H9 (cell line): Measurements from ENCODE around the gene CRP. TPM values are rescaled to one million over a fixed set of nuclear protein-coding genes. Genes with fewer than 3 reads are reported as not detected.

Experiments used
- DNase-seq: peaks from one replicate; pipeline ENCODE4 v3.0.0-alpha.2; 2017
- H2AFZ ChIP-seq: one replicate; pipeline ENCODE4 v1.6.1; 2013; ENCODE audit warnings: mild to moderate bottlenecking, low read length, control low read depth, moderate library complexity
- H2AK5ac ChIP-seq: 2 replicates; pipeline ENCODE4 v1.6.1; 2013; ENCODE audit warnings: low read length, control low read depth, mixed read lengths; ENCODE audit not compliant: insufficient read length
- H2BK120ac ChIP-seq: one replicate; pipeline ENCODE4 v1.6.1; 2013; ENCODE audit warnings: low read depth, mild to moderate bottlenecking, low read length, control low read depth, inconsistent platforms; ENCODE audit not compliant: poor library complexity, severe bottlenecking
- H2BK12ac ChIP-seq: 2 replicates; pipeline ENCODE4 v1.6.1; 2013; ENCODE audit warnings: low read length, control low read depth, mixed read lengths, low read depth; ENCODE audit not compliant: insufficient read length
- H2BK15ac ChIP-seq: 2 replicates; pipeline ENCODE4 v1.6.1; 2013; ENCODE audit warnings: low read depth, low read length, control low read depth
- H2BK20ac ChIP-seq: one replicate; pipeline ENCODE4 v1.6.1; 2013; ENCODE audit warnings: low read depth, mild to moderate bottlenecking, low read length, control low read depth, inconsistent platforms; ENCODE audit not compliant: poor library complexity, severe bottlenecking
- H2BK5ac ChIP-seq: 2 replicates; pipeline ENCODE4 v1.6.1; 2013; ENCODE audit warnings: low read length, control low read depth, mixed read lengths; ENCODE audit not compliant: insufficient read length
- H3K14ac ChIP-seq: 2 replicates; pipeline ENCODE4 v1.6.1; 2013; ENCODE audit warnings: low read length, control low read depth; ENCODE audit not compliant: insufficient read depth
- H3K18ac ChIP-seq: 2 replicates; pipeline ENCODE4 v1.6.1; 2013; ENCODE audit warnings: low read depth, mild to moderate bottlenecking, mixed read lengths, low read length, control low read depth; ENCODE audit not compliant: insufficient read length
- H3K23ac ChIP-seq: 2 replicates; pipeline ENCODE4 v1.6.1; 2013; ENCODE audit warnings: low read length, control low read depth, mixed read lengths, low read depth; ENCODE audit not compliant: insufficient read length
- H3K23me2 ChIP-seq: 2 replicates; pipeline ENCODE4 v1.6.1; 2013; ENCODE audit warnings: low read depth, mild to moderate bottlenecking, mixed read lengths, low read length, control low read depth; ENCODE audit not compliant: insufficient read length, poor library complexity, severe bottlenecking
- H3K27ac ChIP-seq: 2 replicates; pipeline ENCODE4 v1.5.1; 2013; ENCODE audit warnings: low read length, control low read depth, mixed read lengths, low read depth; ENCODE audit not compliant: insufficient read length
- H3K27me3 ChIP-seq: 2 replicates; pipeline ENCODE4 v1.6.1; 2013; ENCODE audit warnings: low read length, control low read depth, inconsistent platforms; ENCODE audit not compliant: insufficient read depth
- H3K4ac ChIP-seq: 2 replicates; pipeline ENCODE4 v1.6.1; 2013; ENCODE audit warnings: low read depth, mild to moderate bottlenecking, control low read depth, inconsistent platforms, low read length, moderate library complexity
- H3K4me1 ChIP-seq: 2 replicates; pipeline ENCODE4 v1.6.1; 2013; ENCODE audit warnings: low read length, control low read depth, inconsistent platforms; ENCODE audit not compliant: insufficient read depth
- H3K4me2 ChIP-seq: 2 replicates; pipeline ENCODE4 v1.6.1; 2013; ENCODE audit warnings: low read length, control low read depth, mixed read lengths; ENCODE audit not compliant: insufficient read length, insufficient read depth
- H3K56ac ChIP-seq: 2 replicates; pipeline ENCODE4 v1.6.1; 2013; ENCODE audit warnings: low read depth, mild to moderate bottlenecking, mixed read lengths, low read length, control low read depth; ENCODE audit not compliant: insufficient read length
- H3K79me1 ChIP-seq: 2 replicates; pipeline ENCODE4 v1.6.1; 2013; ENCODE audit warnings: low read depth, mild to moderate bottlenecking, moderate library complexity, low read length, control low read depth, inconsistent platforms; ENCODE audit not compliant: insufficient read depth, poor library complexity, severe bottlenecking
- H3K79me2 ChIP-seq: 2 replicates; pipeline ENCODE4 v1.6.1; 2013; ENCODE audit warnings: low read length, control low read depth, inconsistent platforms; ENCODE audit not compliant: insufficient read depth
- H3K9ac ChIP-seq: 2 replicates; pipeline ENCODE4 v1.6.1; 2013; ENCODE audit warnings: low read length, control low read depth, mixed read lengths; ENCODE audit not compliant: insufficient read length; ENCODE audit errors: extremely low read depth
- H3K9me3 ChIP-seq: one replicate; pipeline ENCODE4 v1.6.1; 2013; ENCODE audit warnings: low read depth, low read length, inconsistent platforms; ENCODE audit not compliant: control insufficient read depth
- H3T11ph ChIP-seq: one replicate; pipeline ENCODE4 v1.6.1; 2013; ENCODE audit warnings: mild to moderate bottlenecking, low read length, control low read depth, inconsistent platforms
- H4K20me1 ChIP-seq: one replicate; pipeline ENCODE4 v1.6.1; 2013; ENCODE audit not compliant: control insufficient read depth, insufficient read length, insufficient read depth
- H4K5ac ChIP-seq: 2 replicates; pipeline ENCODE4 v1.6.1; 2013; ENCODE audit warnings: low read depth, mild to moderate bottlenecking, mixed read lengths, low read length, control low read depth; ENCODE audit not compliant: insufficient read length
- H4K8ac ChIP-seq: replicated peaks from 2 replicates; pipeline ENCODE4 v1.6.1; 2013; ENCODE audit warnings: low read length, control low read depth, mixed read lengths, low read depth; ENCODE audit not compliant: insufficient read length
- H4K91ac ChIP-seq: 2 replicates; pipeline ENCODE4 v1.6.1; 2013; ENCODE audit warnings: low read depth, mild to moderate bottlenecking, moderate library complexity, mixed read lengths, low read length, control low read depth; ENCODE audit not compliant: insufficient read length
- H3K27ac Mint-ChIP-seq, 3 experiments: 2 replicates in 2 of 3; 3 replicates in 1 of 3; pipeline ENCODE4 v1.8.0; 2020 to 2021; ENCODE audit warnings: mixed read lengths in 3 of 3, mild to moderate bottlenecking in 1 of 3, moderate library complexity in 1 of 3
- H3K27me3 Mint-ChIP-seq: 2 replicates; pipeline ENCODE4 v1.8.0; 2021; ENCODE audit warnings: low read depth, mild to moderate bottlenecking, moderate library complexity, mixed read lengths
- H3K36me3 Mint-ChIP-seq, 3 experiments: 2 replicates in 2 of 3; 3 replicates in 1 of 3; pipeline ENCODE4 v1.8.0; 2020 to 2021; ENCODE audit warnings: low read depth in 3 of 3, mixed read lengths in 3 of 3; ENCODE audit not compliant: insufficient read depth in 1 of 3
- H3K4me1 Mint-ChIP-seq, 2 experiments: 2 replicates each; pipeline ENCODE4 v1.8.0; 2020; ENCODE audit warnings: mixed read lengths in 2 of 2
- H3K4me3 Mint-ChIP-seq, 2 experiments: 2 replicates in 1 of 2; 3 replicates in 1 of 2; pipeline ENCODE4 v1.8.0; 2020 to 2021; ENCODE audit warnings: mild to moderate bottlenecking in 2 of 2, mixed read lengths in 2 of 2, moderate library complexity in 1 of 2
- H3K9me3 Mint-ChIP-seq, 2 experiments: 2 replicates in 1 of 2; 3 replicates in 1 of 2; pipeline ENCODE4 v1.8.0; 2020; ENCODE audit warnings: mild to moderate bottlenecking in 2 of 2, mixed read lengths in 2 of 2, moderate library complexity in 1 of 2
- CTCF ChIP-seq: fragments of 200-600 bp; sonication (generic); conservative IDR thresholded peaks from 3 replicates; pipeline ENCODE4 v1.8.0; 2021; ENCODE audit warnings: antibody characterized with exemption, mild to moderate bottlenecking
- WGBS: extraction: QIAGEN DNeasy Blood & Tissue Kit; methylation state at CpG from one replicate; pipeline ENCODE4 v1.1.7; 2013; ENCODE audit warnings: missing lambda C conversion rate, low lambda C conversion rate, mixed read lengths; ENCODE audit not compliant: insufficient read length; ENCODE audit errors: extremely low coverage; 5-methylcytosine and 5-hydroxymethylcytosine counted together
- total RNA-seq: library from RNA; stranded (reverse); gene quantifications from 2 replicates; pipeline ENCODE4 v1.2.1, GENCODE V29; 2021

Gene CRP
- total RNA-seq, 1 experiment from 2014 or later, result not detected

GRCh38 chr1:159704481-159704880 is 9.9 kb downstream of the CRP start:
- H3T11ph ChIP-seq, result no peak overlapping the region
- H3K27me3 ChIP-seq, result no peaks in the 10 kb centered on the region
- Mint-ChIP-seq H3K36me3 (no peaks in the 10 kb centered on the region; a peak in 1 of 7 replicates), H3K4me1 (peaks cover 0 to 3% of the 10 kb centered on the region in 2 experiments; a peak in 2 of 4 replicates), H3K9me3 (peaks cover 0 to 3% of the 10 kb centered on the region in 2 experiments; a peak in 1 of 5 replicates), H3K27ac (no peak overlapping the region), H3K4me3 (no peak overlapping the region), H3K27me3 (peaks cover 2% of the 10 kb centered on the region; the same call in 1 of the 2 replicates)
- no peak overlapping the region for H4K5ac ChIP-seq
- H3K9ac ChIP-seq, result no peak overlapping the region
- no peaks in the 10 kb centered on the region for H3K9me3 ChIP-seq
- no CpG with 5 or more reads among the region's 1 CpG for WGBS
- no peak overlapping the region for H2BK20ac ChIP-seq
- no peak overlapping the region for H3K23ac ChIP-seq
- H3K4me2 ChIP-seq, result no peak overlapping the region
- H2BK120ac ChIP-seq, result no peak overlapping the region
- no peak overlapping the region for H3K27ac ChIP-seq
- no peak overlapping the region for H2BK5ac ChIP-seq
- H3K79me2 ChIP-seq, result no peaks in the 10 kb centered on the region
- DNase-seq, result no peak
- H3K18ac ChIP-seq, result no peak overlapping the region
- no peaks in the 10 kb centered on the region for H3K79me1 ChIP-seq
- H4K8ac ChIP-seq, result no peak overlapping the region
- H3K14ac ChIP-seq, result no peak overlapping the region
- TF ChIP-seq CTCF, result no peak
- no peak overlapping the region for H2BK15ac ChIP-seq
- no peak overlapping the region for H4K91ac ChIP-seq
- H3K4me1 ChIP-seq, result no peaks in the 10 kb centered on the region
- H3K23me2 ChIP-seq, result no peaks in the 10 kb centered on the region
- H2BK12ac ChIP-seq, result no peak overlapping the region
- no peak overlapping the region for H2AK5ac ChIP-seq
- no peaks in the 10 kb centered on the region for H4K20me1 ChIP-seq
- H2AFZ ChIP-seq, result no peak overlapping the region
- no peak overlapping the region for H3K56ac ChIP-seq
- H3K4ac ChIP-seq, result no peak overlapping the region
